Measurements from ENCODE around the gene TASOR2.

The TASOR2 gene, protein sequence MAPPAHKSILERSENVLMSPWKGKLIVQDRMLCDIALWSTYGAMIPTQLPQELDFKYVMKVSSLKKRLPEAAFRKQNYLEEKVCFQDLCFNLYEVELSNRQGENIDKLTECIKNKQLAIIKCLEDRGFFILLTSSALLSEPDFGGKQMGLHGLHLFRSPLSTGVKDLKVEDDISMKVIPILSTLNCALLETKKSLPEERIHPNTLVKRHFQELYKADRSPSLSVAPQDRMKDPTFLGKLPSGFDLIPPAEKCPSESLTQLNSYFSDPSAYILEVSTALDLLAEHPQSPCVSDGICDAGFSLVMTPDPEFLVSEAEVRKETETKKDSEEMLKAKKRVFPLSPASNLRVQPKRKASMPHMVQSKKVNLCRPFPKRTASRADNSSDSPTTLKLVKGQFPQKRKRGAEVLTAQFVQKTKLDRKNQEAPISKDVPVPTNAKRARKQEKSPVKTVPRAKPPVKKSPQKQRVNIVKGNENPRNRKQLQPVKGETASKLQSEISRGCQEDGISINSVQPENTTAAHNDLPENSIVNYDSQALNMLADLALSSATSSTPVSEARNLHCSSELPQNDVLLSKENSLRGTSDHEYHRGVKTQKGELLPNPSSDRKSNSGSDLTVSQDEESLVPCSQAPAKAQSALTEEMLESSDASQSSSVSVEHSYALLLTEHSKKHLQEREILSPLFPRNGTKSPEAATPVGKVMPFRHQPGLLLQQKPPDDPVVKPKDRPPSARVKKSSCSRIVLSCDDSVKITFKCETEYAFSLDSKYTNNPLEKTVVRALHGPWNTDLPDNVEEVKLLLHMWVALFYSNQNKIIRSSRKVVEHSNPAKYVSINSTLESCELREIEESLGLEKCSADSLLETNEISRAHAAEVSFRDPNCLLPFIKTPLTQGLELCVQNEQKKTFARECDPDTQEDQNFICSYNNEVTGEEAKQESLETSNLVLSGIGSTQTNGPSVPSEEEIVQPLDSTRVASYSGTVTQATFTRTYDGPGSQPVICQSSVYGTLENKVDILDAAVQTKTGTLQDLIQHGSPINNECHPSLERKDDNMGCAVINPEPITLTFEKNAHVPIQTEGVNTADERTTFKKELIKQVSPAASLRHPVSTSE (N-terminal part only)

DNA sequence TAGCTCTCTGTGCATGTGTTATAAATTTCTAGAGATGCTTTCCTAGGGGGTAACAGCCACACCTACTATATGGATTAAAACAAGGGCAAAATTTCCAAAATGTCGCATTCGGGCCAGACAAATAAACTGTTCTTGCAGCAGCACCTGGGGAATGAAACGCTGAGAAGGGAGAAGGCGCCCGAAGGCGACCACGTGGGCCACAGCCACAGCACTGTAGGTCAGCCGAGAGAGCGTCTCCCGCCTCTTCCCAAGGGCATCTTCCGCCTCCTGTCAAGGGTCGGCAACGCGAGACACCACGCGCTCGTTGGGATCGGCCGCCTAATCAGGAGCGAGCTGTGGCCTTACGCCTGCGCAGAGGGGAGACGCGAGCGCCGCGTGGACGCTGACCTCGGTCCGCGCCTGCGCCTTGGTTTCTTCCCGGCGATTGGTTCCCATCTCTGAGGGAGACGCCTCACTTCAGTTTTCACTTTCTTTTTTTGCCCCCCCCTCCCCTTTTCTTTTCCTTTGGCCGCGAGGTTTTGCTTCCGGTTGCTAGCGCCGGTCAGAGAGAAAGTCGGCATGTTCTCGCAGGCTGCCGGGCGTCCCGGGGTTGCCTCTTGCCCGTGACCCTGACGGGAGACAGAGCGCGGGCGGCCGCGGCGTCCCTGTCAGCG lies at the start of gene TASOR2:
TSS of gene TASOR2 (plus strand) at position 521 of the 653 bp plus-strand sequence. CDS start 35,805 bp downstream, outside the sequence.
- DNase-seq: peak; percentile 97

DNA sequence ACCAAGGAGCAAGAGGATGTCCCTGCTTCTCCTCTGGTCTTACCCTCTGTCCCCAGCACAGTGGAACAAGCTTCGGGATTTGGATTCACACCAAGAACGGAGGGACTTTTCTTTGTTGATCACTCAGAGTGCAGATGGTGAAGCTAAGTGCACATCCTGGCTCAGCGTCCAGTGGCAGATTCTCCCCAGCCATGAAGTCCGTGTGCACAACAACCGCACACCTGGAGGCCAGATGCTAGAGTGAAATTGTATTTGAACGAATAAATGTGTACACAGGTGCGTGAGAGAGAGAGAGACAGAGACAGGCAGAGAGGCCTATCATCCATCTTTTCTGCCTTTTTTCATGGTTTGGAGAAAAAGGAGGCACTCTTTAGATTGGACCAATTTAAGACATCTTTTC lies 49.7 kb upstream of the TASOR2 start:
- no peak for DNase-seq

DNA sequence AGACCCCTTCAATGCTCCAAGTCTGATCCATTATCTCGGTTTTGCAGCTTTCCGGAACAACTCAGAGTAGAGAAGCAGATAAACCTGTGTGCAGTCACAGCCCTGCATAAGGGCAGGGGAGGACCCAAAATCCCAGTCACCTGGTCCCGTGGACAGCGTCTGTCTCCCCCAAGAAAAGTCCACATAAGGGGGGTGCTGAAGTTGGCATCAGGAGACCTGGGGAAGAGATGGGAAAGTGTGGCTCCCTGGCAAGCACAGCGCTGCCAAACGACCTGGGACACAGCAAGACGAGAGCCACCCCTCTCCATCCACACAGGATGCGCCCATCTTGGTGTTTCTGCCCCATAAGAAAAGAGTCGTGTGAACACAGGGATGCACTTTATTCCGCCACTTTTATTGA lies 46.1 kb upstream of the TASOR2 start:
- no peak for DNase-seq

DNA sequence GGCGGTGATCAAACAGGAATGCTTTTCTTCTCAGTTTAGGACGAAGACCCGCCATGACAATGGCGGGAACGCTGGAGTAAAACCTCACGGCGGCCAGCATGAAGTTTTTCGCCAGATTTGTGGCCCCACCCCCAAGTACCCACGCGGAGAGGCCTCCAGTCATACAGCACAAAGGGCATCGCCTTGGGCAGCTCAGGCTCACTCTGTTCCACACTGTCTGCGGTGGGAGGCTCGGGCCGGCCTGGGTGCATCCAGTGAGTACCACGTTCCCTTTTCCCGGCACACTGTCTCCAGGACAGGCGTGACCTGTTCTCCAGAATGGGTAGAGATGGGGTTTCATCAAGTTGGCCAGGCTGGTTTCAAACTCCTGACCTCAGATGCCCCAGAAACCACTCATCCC lies 45.6 kb upstream of the TASOR2 start:
- no peak for DNase-seq

DNA sequence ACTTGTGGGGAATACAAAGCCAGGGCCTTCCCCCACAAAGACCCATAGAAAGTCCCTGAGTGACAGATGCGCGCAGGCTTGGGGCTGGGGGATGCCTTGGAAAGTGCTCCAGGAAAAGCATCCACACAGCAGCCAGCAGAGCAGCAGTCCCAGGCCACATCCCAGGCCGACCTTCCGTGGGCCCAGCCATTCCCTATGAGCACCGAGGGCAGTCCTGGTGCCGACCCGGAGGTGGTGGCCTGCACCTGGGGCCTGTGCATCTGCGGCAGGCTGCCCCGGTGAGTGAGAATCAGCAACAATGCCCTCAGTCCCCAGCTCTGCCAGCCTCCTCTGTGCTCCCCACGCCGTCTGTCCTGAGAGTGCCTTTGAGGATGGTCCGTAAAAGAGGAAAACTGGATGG lies 44.6 kb upstream of the TASOR2 start:
- no peak for DNase-seq

DNA sequence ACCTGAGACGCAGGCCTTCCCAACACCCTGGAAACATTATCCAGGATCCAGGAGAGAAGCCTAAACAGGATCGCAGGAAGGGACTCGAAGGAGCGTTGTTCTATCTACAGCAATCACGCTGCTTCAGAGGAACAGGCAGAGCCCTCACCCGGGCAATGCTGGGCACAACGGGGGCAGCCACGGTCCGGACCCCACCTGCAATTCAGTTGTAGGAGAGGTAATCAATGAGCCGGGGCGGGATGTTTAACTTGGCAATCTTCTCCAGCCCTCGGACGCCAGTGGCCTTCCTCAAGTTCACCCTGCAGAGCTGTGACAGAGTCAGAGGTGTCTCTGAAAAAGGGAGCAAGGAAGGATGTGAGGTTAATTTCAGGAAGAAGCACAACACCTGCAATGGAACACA lies 44.1 kb upstream of the TASOR2 start:
- DNase-seq: no peak

DNA sequence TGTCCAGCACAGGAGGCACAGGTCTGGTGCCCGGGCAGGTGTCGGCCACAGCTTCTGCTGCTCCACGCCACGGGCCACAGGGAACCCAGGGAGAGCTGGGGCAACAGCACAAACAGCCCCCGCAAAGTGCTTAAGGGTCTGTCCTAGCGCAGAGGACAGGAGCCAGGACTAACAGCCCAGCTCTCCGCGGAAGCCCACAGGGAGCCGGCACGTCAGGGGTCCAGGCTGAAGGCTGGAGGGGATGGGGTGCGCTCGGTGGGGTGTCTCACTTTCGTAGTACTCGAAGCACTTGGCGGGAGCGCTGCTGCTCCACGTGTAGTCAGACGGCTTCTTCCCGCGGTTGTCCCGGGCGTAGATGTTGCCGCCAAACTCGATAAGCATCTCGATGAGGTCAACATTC lies 43.1 kb upstream of the TASOR2 start:
- no peak for DNase-seq

DNA sequence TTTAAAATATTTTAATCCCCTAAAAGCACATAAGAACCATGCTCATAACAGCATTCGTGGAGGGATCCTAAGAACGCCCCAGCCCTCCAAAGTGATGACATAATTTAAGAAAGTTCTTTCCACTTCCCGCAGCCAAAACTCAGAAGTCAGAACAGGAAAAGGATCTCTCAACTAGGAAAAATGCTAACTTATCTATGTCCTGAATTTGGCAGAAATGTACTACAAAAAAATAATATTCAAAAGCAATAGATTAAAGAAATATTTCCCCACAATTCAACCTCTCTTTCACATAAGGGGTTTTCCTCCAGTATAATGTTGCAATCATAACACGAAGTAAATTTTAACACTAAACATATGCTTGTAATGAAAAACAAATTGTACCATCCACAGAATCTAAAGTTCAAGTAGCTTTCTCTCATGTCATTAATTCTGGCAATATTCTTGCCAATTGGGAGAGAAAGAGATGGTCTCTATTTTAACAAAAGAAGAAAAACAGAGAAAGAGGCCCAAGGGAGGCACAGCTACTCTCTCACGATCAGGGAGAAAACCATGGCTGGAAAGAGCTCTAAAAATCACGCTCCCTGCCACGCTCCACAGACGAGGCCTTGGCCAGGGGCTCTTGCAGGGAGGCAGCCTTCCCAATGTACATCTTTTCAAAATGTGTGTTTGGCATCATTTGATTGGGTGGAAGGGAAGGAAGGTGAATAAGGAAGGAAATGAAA lies 41.1 kb upstream of the TASOR2 start:
- no peak for DNase-seq

DNA sequence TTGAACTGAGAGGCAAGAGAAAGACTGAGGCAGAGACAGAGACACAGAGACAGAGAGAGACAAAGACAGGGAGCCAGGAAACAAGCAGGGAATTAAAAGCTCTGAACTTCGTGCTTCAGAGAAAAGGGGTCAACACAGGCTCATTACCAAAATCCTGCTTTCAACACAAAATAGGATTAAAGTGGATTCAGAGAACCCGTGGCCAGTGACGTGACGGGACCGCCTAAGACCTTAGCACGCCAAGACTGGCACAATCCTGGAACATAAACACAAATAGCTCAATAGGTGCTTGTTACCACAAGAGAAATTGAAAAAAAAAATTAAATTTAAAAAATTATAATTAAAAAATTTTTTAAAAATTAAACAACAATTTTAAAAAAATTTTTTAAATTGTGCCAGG lies 39.7 kb upstream of the TASOR2 start:
- DNase-seq: peak; percentile 83

DNA sequence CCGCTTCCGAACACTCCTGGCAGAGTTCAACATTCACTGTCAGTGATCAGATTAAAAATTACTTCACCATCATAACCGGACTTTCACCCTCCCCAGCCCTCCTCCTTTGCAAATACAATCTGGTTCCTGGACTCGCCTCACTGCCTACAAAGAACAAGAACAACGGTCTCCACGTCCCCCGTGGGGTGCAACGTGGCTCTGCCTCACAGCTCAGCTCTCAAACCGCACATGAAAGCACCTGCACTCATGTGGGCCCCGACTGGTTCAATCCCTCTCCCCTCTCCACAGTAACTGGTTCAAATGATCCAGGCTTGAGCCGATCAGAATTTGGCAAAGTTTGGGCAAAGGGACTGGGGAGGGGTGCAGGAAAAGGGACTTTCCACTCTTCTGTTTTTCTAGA lies 39.3 kb upstream of the TASOR2 start:
- DNase-seq: peak; percentile 44

DNA sequence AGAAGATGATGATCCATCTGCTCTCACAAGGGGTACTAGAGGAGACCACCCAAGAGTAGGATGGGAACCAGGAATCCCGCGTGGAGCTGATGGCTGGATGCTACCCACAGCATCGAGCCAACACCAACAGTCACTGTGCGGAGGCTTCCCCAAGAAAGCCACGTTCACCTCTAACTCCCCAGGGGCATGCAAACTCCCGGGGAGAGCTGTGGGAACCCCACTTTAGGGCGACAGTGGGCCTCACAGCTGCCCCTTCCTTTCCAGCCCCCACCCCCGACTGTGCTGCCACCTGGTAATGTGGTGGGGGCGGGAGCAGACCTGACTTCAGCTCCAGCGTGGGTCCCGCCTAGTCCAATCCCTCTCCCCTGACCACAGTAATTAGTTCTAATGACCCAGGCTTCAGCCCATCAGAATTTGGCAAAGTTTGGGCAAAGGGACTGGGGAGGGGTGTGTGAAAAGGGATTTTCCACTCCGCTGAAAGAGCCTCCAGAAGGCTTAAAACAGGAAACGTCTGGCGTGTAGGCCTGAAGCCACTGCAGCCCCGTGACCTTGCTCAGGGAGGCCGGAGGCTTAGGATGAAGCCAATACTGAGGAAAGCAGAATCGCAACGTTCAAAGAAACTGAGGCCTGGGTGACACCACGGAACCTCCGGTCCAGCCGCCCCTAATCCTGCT lies 38.6 kb upstream of the TASOR2 start:
- peak; percentile 29 for DNase-seq

DNA sequence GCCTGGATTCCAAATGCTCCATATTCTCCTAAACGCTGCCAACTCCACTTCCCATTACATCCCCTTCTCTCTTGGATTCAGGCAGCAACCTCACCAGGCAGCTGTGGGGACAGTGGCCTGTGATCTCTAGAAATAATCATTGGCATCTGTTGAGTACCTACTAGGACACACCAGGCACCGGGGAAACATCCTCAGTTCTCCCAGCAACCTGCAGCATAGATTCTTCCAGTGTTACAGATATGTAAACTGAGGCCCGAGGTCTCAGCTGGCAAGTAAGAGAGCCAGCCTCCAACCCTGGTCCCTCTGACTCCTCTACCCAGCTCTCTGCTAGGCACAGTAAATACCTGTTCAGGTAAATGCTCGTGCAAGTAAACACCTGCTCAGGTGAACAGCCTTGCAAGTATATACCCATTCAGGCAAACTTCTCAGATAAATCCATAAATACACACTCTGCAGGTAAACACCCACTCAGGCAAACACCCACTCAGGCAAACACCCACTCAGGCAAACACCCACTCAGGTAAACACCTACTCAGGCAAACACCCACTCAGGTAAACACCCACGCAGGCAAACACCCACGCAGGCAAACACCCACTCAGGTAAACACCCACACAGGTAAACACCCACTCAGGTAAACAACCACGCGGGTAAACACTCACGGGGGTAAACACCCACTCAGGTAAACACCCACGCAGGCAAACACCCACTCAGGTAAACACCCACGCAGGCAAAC lies 37.0 kb upstream of the TASOR2 start:
- no peak for DNase-seq

DNA sequence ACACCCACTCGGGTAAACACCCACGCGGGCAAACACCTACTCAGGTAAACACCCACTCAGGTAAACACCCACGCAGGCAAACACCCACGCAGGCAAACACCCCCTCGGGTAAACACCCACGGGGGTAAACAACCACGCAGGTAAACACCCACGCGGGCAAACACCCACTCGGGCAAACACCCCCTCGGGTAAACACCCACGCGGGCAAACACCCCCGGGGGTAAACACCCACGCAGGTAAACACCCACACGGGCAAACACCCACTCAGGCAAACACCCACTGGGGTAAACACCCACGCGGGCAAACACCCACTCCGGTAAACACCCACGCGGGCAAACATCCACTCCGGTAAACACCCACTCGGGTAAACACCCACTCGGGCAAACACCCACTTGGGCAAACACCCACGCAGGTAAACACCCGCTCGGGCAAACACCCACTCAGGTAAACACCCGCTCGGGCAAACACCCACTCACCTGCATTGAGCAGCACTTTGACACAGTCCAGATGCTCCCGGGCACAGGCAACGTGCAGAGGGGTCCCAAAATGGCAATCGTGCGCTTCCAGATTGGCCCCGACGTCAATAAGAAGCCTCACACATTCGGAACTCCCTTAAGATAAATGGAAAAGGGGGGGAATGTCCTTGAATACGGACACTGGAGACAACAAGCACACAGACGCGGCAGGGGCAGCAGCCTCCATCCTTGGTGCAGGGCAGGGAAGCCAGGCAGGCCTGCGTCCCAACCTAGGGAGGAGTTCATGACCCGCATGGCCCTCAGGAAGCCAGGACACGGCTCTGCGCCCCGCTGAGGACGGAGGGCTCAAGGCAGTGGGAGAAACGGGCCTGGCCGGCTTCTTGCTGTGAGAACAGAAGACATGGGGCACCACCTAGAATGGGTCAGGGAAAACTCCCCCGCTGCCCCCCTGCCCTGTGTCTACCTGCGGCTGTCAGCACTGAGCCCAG lies 35.9 kb upstream of the TASOR2 start:
- DNase-seq: no peak

DNA sequence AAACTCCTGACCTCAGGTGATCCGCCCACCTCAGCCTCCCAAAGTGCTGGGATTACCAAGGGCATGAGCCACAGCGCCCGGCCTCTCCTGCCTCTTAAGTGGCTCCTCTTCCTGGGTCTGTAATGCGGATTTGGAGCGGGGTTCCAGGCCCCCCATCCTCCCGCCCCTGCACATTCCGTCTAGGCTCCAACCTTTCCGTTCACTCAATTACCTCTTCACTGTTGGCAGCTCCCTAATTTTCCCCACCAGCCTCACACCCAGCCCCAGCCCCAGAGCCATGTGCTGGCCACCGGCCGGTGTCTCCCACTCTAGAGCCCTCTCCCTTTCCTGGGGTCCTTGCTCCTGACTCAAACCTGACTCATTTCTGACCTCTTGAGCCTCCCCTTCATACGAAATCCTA lies 34.9 kb upstream of the TASOR2 start:
- no peak for DNase-seq

DNA sequence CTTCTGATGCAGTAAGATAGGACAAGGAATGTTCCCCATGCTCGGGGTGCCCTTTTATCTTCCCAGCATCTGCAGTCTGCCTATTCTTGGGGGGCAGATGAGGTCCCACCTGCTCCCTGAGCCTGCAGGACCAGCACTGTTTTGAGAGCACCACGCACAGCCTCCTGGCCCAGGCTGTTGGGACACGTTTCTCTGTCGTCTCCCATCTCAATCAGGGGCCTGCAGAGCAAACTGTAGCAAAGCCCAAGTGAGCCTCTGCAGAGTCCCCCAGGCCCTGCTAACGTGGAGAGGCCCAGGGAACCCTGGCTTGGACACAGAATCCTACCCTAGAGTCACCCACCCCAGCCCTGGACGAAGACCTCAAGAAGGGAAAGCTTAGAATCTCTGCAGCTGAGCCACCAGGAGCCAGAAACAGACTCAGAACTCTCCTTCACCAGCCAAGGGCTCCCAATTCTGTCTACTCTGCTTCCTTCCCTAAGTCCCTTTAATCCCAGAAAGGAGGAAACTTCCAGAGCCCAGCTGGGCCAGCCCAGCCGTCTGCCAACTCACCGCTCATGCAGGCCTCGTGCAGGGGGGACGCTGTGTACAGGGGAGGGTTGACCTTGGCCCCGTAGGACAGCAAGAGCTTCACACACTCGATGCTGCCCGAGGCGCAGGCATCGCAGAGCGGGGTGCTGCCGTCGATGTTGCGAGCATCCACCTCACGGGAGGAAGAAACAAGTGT lies 33.8 kb upstream of the TASOR2 start:
- DNase-seq: peak; percentile 19

DNA sequence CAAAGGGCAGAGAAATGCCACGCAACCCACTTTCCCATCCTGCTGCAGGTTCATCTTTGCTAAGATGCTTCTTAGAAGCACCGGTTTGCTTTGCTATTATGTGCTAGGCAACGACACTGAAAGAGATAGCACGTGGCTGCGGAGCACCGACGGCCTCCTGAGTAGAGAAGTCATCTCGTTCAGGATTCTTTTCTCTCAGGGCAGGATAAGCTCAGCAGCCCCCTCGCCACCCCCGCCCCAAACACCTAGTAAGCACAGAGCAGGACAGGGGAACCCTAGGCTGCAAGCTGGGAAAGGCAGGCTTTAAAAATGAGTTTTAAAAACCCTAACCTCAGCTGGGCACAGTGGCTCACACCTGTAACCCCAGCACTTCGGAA lies 33.3 kb upstream of the TASOR2 start:
- DNase-seq: no peak

DNA sequence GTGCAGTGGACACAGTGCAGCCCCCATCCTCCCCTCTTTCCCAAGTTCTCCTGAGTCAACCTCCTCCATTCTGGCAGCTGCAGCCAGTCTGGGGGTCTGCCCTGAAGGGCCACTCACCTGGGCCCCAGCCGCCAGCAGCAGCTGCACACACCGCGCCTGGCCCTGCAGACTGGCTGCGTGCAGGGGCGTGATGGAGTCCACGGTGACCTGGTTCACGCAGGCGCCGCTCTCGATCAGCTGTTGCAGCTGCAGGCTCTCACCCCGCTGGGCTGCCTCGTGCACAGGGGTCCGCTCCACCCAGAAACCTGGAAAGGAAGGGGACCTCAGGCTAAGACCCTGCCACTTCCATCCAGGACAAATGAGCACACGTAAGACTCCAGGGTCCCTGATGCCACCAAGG lies 31.9 kb upstream of the TASOR2 start:
- no peak for DNase-seq

DNA sequence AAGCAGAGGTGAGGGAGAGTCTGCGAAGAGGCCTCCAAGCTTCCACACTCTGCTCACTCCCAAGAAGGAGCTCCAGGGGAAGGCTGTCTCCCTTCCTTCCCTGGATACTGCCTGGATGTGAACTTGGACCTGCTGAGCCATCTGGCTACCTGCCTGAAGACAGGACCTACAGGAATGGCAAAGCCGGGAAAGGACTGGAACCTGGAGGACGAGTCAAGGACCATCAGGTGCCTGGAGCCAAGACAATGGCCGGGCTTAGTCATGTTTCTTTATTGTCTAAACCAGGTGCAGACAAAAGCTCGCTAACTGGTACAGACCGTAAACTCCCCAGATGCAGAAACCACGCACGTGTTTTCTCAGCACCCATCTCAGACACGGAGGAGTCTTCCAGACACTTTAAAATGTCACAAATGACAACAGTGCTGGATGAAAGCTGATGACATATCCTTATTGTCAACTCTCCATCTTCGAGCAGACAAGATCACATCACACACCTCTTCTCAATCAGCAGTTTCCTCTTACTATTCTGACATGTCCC lies 30.4 kb upstream of the TASOR2 start:
- DNase-seq: no peak

DNA sequence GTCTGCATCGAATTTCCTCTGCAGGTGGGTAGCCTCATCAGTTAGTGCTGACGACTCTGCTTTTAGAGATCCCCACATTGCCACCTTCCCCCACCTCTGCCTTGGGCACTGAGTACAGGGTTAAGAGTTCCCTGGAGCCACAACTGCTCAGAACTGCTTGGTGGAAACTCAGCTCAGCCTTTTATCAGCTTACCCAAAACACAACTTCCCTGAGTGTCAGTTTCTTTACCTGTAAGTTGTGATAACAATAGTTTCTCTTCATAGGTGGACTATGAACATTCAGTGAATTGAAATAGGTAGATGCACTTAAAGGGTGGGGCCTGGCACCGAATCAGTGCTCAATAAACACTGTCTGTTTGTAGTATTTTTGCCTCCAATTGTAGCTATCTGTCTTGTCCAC lies 29.5 kb upstream of the TASOR2 start:
- DNase-seq: no peak
